Activated CD8-positive, alpha-beta memory T cell treated with anti-CD3 and anti-CD28 coated beads for 36 hours (primary cell): Measurements from ENCODE around the gene PIGH. TPM values are rescaled to one million over a fixed set of nuclear protein-coding genes. Genes with fewer than 3 reads are reported as not detected.
"Not testable (repeated sequence)": the region's sequence is repeated elsewhere in the genome, so short reads cannot be mapped to it uniquely, and the experiment has no call there.

Experiments
- CTCF ChIA-PET: fragments of 350-600 bp; sonication (Branson Sonifier 250); formaldehyde crosslinking; loops from one replicate; lab custom pipeline; 2021; ENCODE audit warnings: antibody characterized with exemption; lab: Charles Lee
- POLR2A ChIA-PET: fragments of 350-600 bp; sonication (Branson Sonifier 250); formaldehyde crosslinking; loops from one replicate; lab custom pipeline; 2021; ENCODE audit warnings: antibody characterized with exemption; lab: Charles Lee
- total RNA-seq, 2 experiments: library from RNA; stranded (reverse); gene quantifications; one replicate each; pipeline ENCODE4 v1.2.3, GENCODE V29; 2021

PIGH gene
- 10 to 100 TPM; 21.6 to 22.7 TPM for total RNA-seq

- ChIA-PET POLR2A (interaction anchor here (0.5 to 2.1 kb wide), 6 partner anchors 19 to 173 kb away, joined by 3 to 13 read pairs (median 4); partner anchors contain the start of gene RDH11), CTCF (interaction anchor here (0.7 to 2.5 kb wide), 12 partner anchors 10 to 172 kb away, joined by 3 to 10 read pairs (median 4); partner anchors contain the start of gene RDH11)
Observed at GRCh38 chr14:67599698-67600561, at the start of gene PIGH. TSS of gene PIGH (minus strand) at chr14:67600268. CDS start at chr14:67600203, 65 bp downstream.

- CTCF ChIA-PET, result no interaction called here
- POLR2A ChIA-PET, result no interaction called here
Observed at GRCh38 chr14:67646131-67646530, 46.1 kb upstream of the PIGH start.

GRCh38 chr14:67645414-67645813, 45.3 kb upstream of the PIGH start:
- ChIA-PET POLR2A (no interaction called here), CTCF (interaction anchor here (0.7 kb wide), 1 partner anchor 1144 kb away, joined by 3 read pairs; no protein-coding TSS in a partner anchor)

GRCh38 chr14:67644428-67644827, 44.4 kb upstream of the PIGH start:
- POLR2A ChIA-PET, result no interaction called here
- CTCF ChIA-PET, result no interaction called here

- POLR2A ChIA-PET, result no interaction called here
- CTCF ChIA-PET, result no interaction called here
Observed at GRCh38 chr14:67643713-67644112, 43.6 kb upstream of the PIGH start.

- CTCF ChIA-PET, result no interaction called here
- POLR2A ChIA-PET, result interaction anchor here (0.8 kb wide), 1 partner anchor 23 kb away, joined by 3 read pairs; no protein-coding TSS in a partner anchor
Observed at GRCh38 chr14:67641902-67642749, 42.1 kb upstream of the PIGH start.

GRCh38 chr14:67641480-67641879, 41.4 kb upstream of the PIGH start:
- ChIA-PET POLR2A (no interaction called here), CTCF (no interaction called here)

GRCh38 chr14:67638642-67639041, 38.6 kb upstream of the PIGH start:
- ChIA-PET CTCF (no interaction called here), POLR2A (no interaction called here)

GRCh38 chr14:67636361-67636919, 36.4 kb upstream of the PIGH start:
- ChIA-PET CTCF (no interaction called here), POLR2A (no interaction called here)

GRCh38 chr14:67633451-67634147, 33.5 kb upstream of the PIGH start:
- POLR2A ChIA-PET, result interaction anchor here (0.6 kb wide), 1 partner anchor 205 kb away, joined by 3 read pairs; no protein-coding TSS in a partner anchor
- CTCF ChIA-PET, result no interaction called here

- ChIA-PET CTCF (interaction anchor here (0.7 kb wide), 1 partner anchor 1233 kb away, joined by 3 read pairs; no protein-coding TSS in a partner anchor), POLR2A (no interaction called here)
Observed at GRCh38 chr14:67630938-67631337, 30.9 kb upstream of the PIGH start.

GRCh38 chr14:67630186-67630585, 30.1 kb upstream of the PIGH start:
- CTCF ChIA-PET, result interaction anchor here (0.7 kb wide), 1 partner anchor 10 kb away, joined by 3 read pairs; no protein-coding TSS in a partner anchor
- POLR2A ChIA-PET, result no interaction called here

- ChIA-PET CTCF (interaction anchor here (1.0 kb wide), 1 partner anchor 32 kb away, joined by 3 read pairs; no protein-coding TSS in a partner anchor), POLR2A (no interaction called here)
Observed at GRCh38 chr14:67627519-67627918, 27.5 kb upstream of the PIGH start.

GRCh38 chr14:67626131-67626530, 26.1 kb upstream of the PIGH start:
- CTCF ChIA-PET, POLR2A ChIA-PET: not testable (repeated sequence)

- CTCF ChIA-PET, result no interaction called here
- POLR2A ChIA-PET, result no interaction called here
Observed at GRCh38 chr14:67623114-67623513, 23.0 kb upstream of the PIGH start.

- CTCF ChIA-PET, result no interaction called here
- POLR2A ChIA-PET, result no interaction called here
Observed at GRCh38 chr14:67622675-67623074, 22.6 kb upstream of the PIGH start.

GRCh38 chr14:67620217-67620785, 20.2 kb upstream of the PIGH start:
- ChIA-PET CTCF (interaction anchor here (0.6 to 1.2 kb wide), 9 partner anchors 8 to 84 kb away, joined by 3 to 5 read pairs (median 3); no protein-coding TSS in a partner anchor), POLR2A (interaction anchor here (0.6 to 1.5 kb wide), 3 partner anchors 44 to 79 kb away, joined by 3 to 6 read pairs (median 4); partner anchors contain the start of gene RDH11)
